ENCODE results near the gene HLA-DMA. TPM values are rescaled to one million over a fixed set of nuclear protein-coding genes. Genes with fewer than 3 reads are reported as not detected.

Gene HLA-DMA
- total RNA-seq, 2 experiments from 2014 or later: 14.4 to 16.5 TPM

GRCh38 chr6:32995448-32995847, 42.6 kb upstream of the HLA-DMA start:
- TF ChIP-seq, protein P1, sequence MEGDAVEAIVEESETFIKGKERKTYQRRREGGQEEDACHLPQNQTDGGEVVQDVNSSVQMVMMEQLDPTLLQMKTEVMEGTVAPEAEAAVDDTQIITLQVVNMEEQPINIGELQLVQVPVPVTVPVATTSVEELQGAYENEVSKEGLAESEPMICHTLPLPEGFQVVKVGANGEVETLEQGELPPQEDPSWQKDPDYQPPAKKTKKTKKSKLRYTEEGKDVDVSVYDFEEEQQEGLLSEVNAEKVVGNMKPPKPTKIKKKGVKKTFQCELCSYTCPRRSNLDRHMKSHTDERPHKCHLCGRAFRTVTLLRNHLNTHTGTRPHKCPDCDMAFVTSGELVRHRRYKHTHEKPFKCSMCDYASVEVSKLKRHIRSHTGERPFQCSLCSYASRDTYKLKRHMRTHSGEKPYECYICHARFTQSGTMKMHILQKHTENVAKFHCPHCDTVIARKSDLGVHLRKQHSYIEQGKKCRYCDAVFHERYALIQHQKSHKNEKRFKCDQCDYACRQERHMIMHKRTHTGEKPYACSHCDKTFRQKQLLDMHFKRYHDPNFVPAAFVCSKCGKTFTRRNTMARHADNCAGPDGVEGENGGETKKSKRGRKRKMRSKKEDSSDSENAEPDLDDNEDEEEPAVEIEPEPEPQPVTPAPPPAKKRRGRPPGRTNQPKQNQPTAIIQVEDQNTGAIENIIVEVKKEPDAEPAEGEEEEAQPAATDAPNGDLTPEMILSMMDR (IDR thresholded peaks at IDR 0.05): no peak
- Histone ChIP-seq H3K36me3 (ENCODE audit: insufficient read depth, low read length) (no peaks in the 10 kb centered on the region), H3K4me1 (ENCODE audit: insufficient read depth, low read length) (peaks cover 4% of the 10 kb centered on the region), H3K4me3 (ENCODE audit: low read length) (no peak overlapping the region), H3K9me3 (ENCODE audit: control insufficient read depth in 1 of 2, insufficient read depth in 1 of 2, low read length in 2 of 2) (no peaks in the 10 kb centered on the region), H3K27me3 (ENCODE audit: control insufficient read depth in 1 of 2, insufficient read depth in 2 of 2, low read length in 2 of 2) (no peaks in the 10 kb centered on the region), H3K27ac (ENCODE audit: low read depth in 1 of 2, low read length in 2 of 2) (no peak overlapping the region)
- ChIA-PET CTCF (no interaction called here), POLR2A (no interaction called here)
- Mint-ChIP-seq H3K9me3 (no peaks in the 10 kb centered on the region), H3K27ac (no peak overlapping the region), H3K4me3 (no peak overlapping the region), H3K4me1 (ENCODE audit: low read depth) (peaks cover 6% of the 10 kb centered on the region), H3K27me3 (peaks cover 18% of the 10 kb centered on the region), H3K36me3 (ENCODE audit: low read depth) (no peaks in the 10 kb centered on the region)
- intact Hi-C loops (cut with DNase I, micrococcal nuclease): no loop called here
- DNase-seq: no peak
- no peak for ATAC-seq (ENCODE audit: poor library complexity)

DNA sequence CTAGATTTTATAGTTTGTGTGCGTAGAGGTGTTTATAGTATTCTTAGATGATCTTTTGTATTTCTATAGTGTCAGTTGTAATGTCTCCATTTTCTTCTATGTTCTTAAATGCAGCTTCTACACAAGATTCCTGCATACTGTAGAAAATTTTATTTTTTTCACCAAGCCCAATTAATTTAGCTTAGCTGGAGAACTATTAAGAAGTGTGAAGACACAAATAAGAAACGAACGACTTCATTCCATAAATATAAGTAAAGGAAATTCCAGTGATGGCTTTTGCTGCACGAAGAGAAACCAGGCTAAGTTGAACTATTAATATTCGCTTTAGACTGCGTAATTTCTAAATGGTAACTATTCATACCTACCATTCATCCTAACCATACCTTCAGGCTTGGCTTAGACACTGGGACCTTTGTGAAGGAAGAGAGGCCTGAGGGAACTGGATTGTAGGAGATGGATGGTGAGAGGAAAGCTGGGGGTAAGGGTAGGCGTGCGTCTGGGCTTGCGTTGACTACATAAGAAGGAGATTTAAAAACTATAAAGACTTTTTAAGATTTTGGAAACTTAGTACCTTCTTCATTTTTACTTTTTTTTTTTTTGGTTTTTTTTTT, 40.6 kb upstream of the HLA-DMA start:
- ATAC-seq (ENCODE audit: poor library complexity): no peak
- Mint-ChIP-seq H3K27ac (no peak overlapping the region), H3K27me3 (peaks cover 13% of the 10 kb centered on the region), H3K4me1 (ENCODE audit: low read depth) (no peaks in the 10 kb centered on the region), H3K9me3 (no peaks in the 10 kb centered on the region), H3K36me3 (ENCODE audit: low read depth) (no peaks in the 10 kb centered on the region), H3K4me3 (no peak overlapping the region)
- Histone ChIP-seq H3K27ac (ENCODE audit: low read depth in 1 of 2, low read length in 2 of 2) (no peak overlapping the region), H3K36me3 (ENCODE audit: insufficient read depth, low read length) (no peaks in the 10 kb centered on the region), H3K27me3 (ENCODE audit: control insufficient read depth in 1 of 2, insufficient read depth in 2 of 2, low read length in 2 of 2) (no peaks in the 10 kb centered on the region), H3K4me1 (ENCODE audit: insufficient read depth, low read length) (no peaks in the 10 kb centered on the region), H3K9me3 (ENCODE audit: control insufficient read depth in 1 of 2, insufficient read depth in 1 of 2, low read length in 2 of 2) (no peaks in the 10 kb centered on the region), H3K4me3 (ENCODE audit: low read length) (no peak overlapping the region)
- no peak for DNase-seq
- ChIA-PET CTCF (interaction anchor here (0.7 to 1.4 kb wide), 3 partner anchors 9 to 21 kb away, joined by 3 to 4 read pairs (median 3); no protein-coding TSS in a partner anchor), POLR2A (interaction anchor here (1.1 kb wide), 1 partner anchor 21 kb away, joined by 3 read pairs; no protein-coding TSS in a partner anchor)
- intact Hi-C loops (cut with DNase I, micrococcal nuclease): no loop called here
- TF ChIP-seq, protein P1 (IDR thresholded peaks at IDR 0.05): no peak

DNA sequence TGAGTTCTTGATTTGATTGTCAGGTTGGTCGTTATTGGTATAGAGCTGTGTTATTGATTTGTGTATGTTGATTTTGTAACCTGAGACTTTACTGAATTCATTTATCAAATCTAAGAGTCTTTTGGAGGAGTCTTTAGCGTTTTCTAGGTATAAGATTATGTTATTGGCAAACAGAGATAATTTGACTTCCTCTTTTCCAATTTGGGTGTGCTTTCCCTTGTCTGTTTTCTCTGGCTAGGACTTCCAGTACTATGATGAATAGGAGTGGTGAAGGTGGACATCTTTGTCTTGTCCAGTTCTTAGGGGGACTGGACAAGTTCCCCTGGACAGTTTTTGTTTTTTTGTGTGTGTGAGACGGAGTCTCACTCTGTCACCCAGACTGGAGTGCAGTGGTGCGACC, 39.1 kb upstream of the HLA-DMA start:
- Mint-ChIP-seq H3K27ac (no peak overlapping the region), H3K4me1 (ENCODE audit: low read depth) (no peaks in the 10 kb centered on the region), H3K9me3 (no peaks in the 10 kb centered on the region), H3K36me3 (ENCODE audit: low read depth) (no peaks in the 10 kb centered on the region), H3K4me3 (no peak overlapping the region), H3K27me3 (peaks cover 13% of the 10 kb centered on the region)
- no peak overlapping the region for H3K27ac ChIP-seq (ENCODE audit: low read depth in 1 of 2, low read length in 2 of 2)
- no peaks in the 10 kb centered on the region for H3K4me1 ChIP-seq (ENCODE audit: insufficient read depth, low read length)
- H3K9me3 ChIP-seq (ENCODE audit: control insufficient read depth in 1 of 2, insufficient read depth in 1 of 2, low read length in 2 of 2): no peaks in the 10 kb centered on the region
- no peaks in the 10 kb centered on the region for H3K27me3 ChIP-seq (ENCODE audit: control insufficient read depth in 1 of 2, insufficient read depth in 2 of 2, low read length in 2 of 2)
- H3K4me3 ChIP-seq (ENCODE audit: low read length): no peak overlapping the region
- no peaks in the 10 kb centered on the region for H3K36me3 ChIP-seq (ENCODE audit: insufficient read depth, low read length)
- CTCF ChIA-PET: interaction anchor here (1.4 kb wide), 1 partner anchor 8 kb away, joined by 3 read pairs; no protein-coding TSS in a partner anchor
- TF ChIP-seq, protein P1 (IDR thresholded peaks at IDR 0.05): no peak
- no peak for DNase-seq
- intact Hi-C loops (cut with DNase I, micrococcal nuclease): no loop called here
- no peak for ATAC-seq (ENCODE audit: poor library complexity)
- POLR2A ChIA-PET: no interaction called here

Data from CD4-positive, alpha-beta T cell (primary cell).